A549 (cell line): Measurements from ENCODE around the gene CARMIL1.

Experiments
- CBX2 ChIP-seq: fragments of 200-600 bp; sonication (generic); IDR thresholded peaks from 2 replicates; pipeline ENCODE4 v1.6.1; 2016; ENCODE audit warnings: low read depth, mild to moderate bottlenecking, borderline replicate concordance
- CBX8 ChIP-seq: fragments of 200-600 bp; sonication (generic); IDR thresholded peaks from 2 replicates; pipeline ENCODE4 v1.6.1; 2016
- CEBPB ChIP-seq, 2 experiments: fragments of >200 bp in 1 of 2; sonication (Bioruptor Twin) in 1 of 2; formaldehyde crosslinking in 1 of 2; IDR thresholded peaks; 2 replicates each; pipeline ENCODE4 v1.6.1; 2012 to 2016
- CHD2 ChIP-seq: fragments of 150-350 bp; IDR thresholded peaks from 2 replicates; pipeline ENCODE4 v1.6.1; 2014; ENCODE audit warnings: low read length; ENCODE audit not compliant: partially characterized antibody
- CTCF ChIP-seq: fragments of >200 bp; sonication (Bioruptor Twin); formaldehyde crosslinking; IDR thresholded peaks from 3 replicates; pipeline ENCODE4 v1.5.1; 2016
- EP300 ChIP-seq, 2 experiments: fragments of >200 bp; sonication (Bioruptor Twin); formaldehyde crosslinking; IDR thresholded peaks; 2 replicates in 1 of 2; 3 replicates in 1 of 2; pipeline ENCODE4 v1.6.1; 2016 to 2017
- HDAC2 ChIP-seq: fragments of 200-600 bp; sonication (generic); IDR thresholded peaks from 2 replicates; pipeline ENCODE4 v1.6.1; 2016
- HES2 ChIP-seq: fragments of >200 bp; sonication (Bioruptor Twin); formaldehyde crosslinking; IDR thresholded peaks from 2 replicates; pipeline ENCODE4 v1.6.1; 2016
- HMGXB4 ChIP-seq: fragments of 250-450 bp; sonication (Bioruptor Pico); IDR thresholded peaks from 2 replicates; pipeline ENCODE4 v1.5.0; 2021; ENCODE audit warnings: mild to moderate bottlenecking, moderate library complexity, borderline replicate concordance
- POLR2A ChIP-seq: IDR thresholded peaks from 2 replicates; pipeline ENCODE4 v1.6.1; 2012; ENCODE audit warnings: mild to moderate bottlenecking, low read length
- RAD21 ChIP-seq, 2 experiments: fragments of >200 bp in 1 of 2; sonication (Bioruptor Twin) in 1 of 2; formaldehyde crosslinking in 1 of 2; IDR thresholded peaks in 1 of 2; conservative IDR thresholded peaks in 1 of 2; 2 replicates in 1 of 2; 3 replicates in 1 of 2; pipeline ENCODE4 v1.6.1; 2012 to 2018; ENCODE audit warnings: inconsistent platforms in 1 of 2
- REST ChIP-seq: fragments of 200-600 bp; sonication (generic); IDR thresholded peaks from 2 replicates; pipeline ENCODE4 v1.6.1; 2016; ENCODE audit warnings: antibody characterized with exemption, mild to moderate bottlenecking, moderate library complexity
- SMC3 ChIP-seq: fragments of >200 bp; sonication (Bioruptor Twin); formaldehyde crosslinking; IDR thresholded peaks from 3 replicates; pipeline ENCODE4 v1.6.1; 2018; ENCODE audit warnings: inconsistent platforms
- ZFP36 ChIP-seq: fragments of 450-650 bp; IDR thresholded peaks from 2 replicates; pipeline ENCODE4 v1.6.1; 2014; ENCODE audit warnings: borderline replicate concordance; ENCODE audit not compliant: partially characterized antibody

- no peak for TF ChIP-seq CEBPB (IDR thresholded peaks at IDR 0.05)
- TF ChIP-seq EP300 (IDR thresholded peaks at IDR 0.05) = no peak
- no peak for TF ChIP-seq HMGXB4 (CRISPR knock-in tag)
- no peak for TF ChIP-seq ZFP36
- no peak for TF ChIP-seq CHD2
- no peak for TF ChIP-seq CBX2
- no peak for TF ChIP-seq CTCF
- no peak for TF ChIP-seq HDAC2
- TF ChIP-seq POLR2A = no peak
- TF ChIP-seq SMC3 = no peak
- no peak for TF ChIP-seq REST
- no peak for TF ChIP-seq RAD21 (conservative IDR thresholded peaks at IDR 0.05 in 1 of 2, IDR thresholded peaks at IDR 0.05 in 1 of 2)
- no peak for TF ChIP-seq CBX8
- TF ChIP-seq HES2 = no peak
Measured at GRCh38 chr6:25542984-25543910, 264.1 kb downstream of the CARMIL1 start.
